ENCODE data around the gene SREK1. TPM values are rescaled to one million over a fixed set of nuclear protein-coding genes. Genes with fewer than 3 reads are reported as not detected.

Gene SREK1
- 180 and 226 TPM in 2 replicates for total RNA-seq (2014; rRNA removed; shearing (Covaris generic); ENCODE audit: low replicate concordance)

GRCh38 chr5:66144074-66144833 lies at the start of gene SREK1:
TSS of gene SREK1 (plus strand) at chr5:66144300. CDS start at chr5:66144377, 77 bp downstream.
- peak within 1 kb of the TSS; percentile 96 for H3K9ac ChIP-seq (ENCODE audit: low read length)
- H4K20me1 ChIP-seq (ENCODE audit: insufficient read depth, low read depth, low read length), result no peaks in the 10 kb centered on the region
- no peaks in the 10 kb centered on the region for H3K27me3 ChIP-seq (ENCODE audit: low read length)
- no peaks in the 10 kb centered on the region for H3K9me2 ChIP-seq (replicated peaks; ENCODE audit: insufficient read depth, low read length)
- peaks cover 24% of the 10 kb centered on the region for H3K4me1 ChIP-seq (ENCODE audit: low read length)
- peak; percentile 96 for DNase-seq
- peak within 1 kb of the TSS; percentile 68 for H3K4me3 ChIP-seq (ENCODE audit: low read length)
- peak within 1 kb of the TSS; percentile 88 for H3K4me2 ChIP-seq (ENCODE audit: low read depth, low read length, poor library complexity, severe bottlenecking)
- peaks cover 52% of the 10 kb centered on the region for H3K79me2 ChIP-seq (ENCODE audit: low read length)
- H3K27ac ChIP-seq (ENCODE audit: low read length), result peak within 1 kb of the TSS; percentile 72
- H3K36me3 ChIP-seq (ENCODE audit: insufficient read depth, low read length), result peaks cover 23% of the 10 kb centered on the region
- no peaks in the 10 kb centered on the region for H3K9me3 ChIP-seq (ENCODE audit: low read length)
- peak within 1 kb of the TSS; percentile 92 for H2AFZ ChIP-seq (ENCODE audit: low read length)

GRCh38 chr5:66100851-66101250 lies 43.2 kb upstream of the SREK1 start:
- DNase-seq, result no peak
- no peak overlapping the region for H2AFZ ChIP-seq (ENCODE audit: low read length)
- peaks cover 6% of the 10 kb centered on the region for H3K36me3 ChIP-seq (ENCODE audit: insufficient read depth, low read length)
- H3K9me2 ChIP-seq (replicated peaks; ENCODE audit: insufficient read depth, low read length), result no peaks in the 10 kb centered on the region
- H3K27me3 ChIP-seq (ENCODE audit: low read length), result no peaks in the 10 kb centered on the region
- no peak overlapping the region for H3K4me3 ChIP-seq (ENCODE audit: low read length)
- no peak overlapping the region for H3K9ac ChIP-seq (ENCODE audit: low read length)
- no peaks in the 10 kb centered on the region for H4K20me1 ChIP-seq (ENCODE audit: insufficient read depth, low read depth, low read length)
- no peaks in the 10 kb centered on the region for H3K79me2 ChIP-seq (ENCODE audit: low read length)
- no peak overlapping the region for H3K4me2 ChIP-seq (ENCODE audit: low read depth, low read length, poor library complexity, severe bottlenecking)
- peaks cover 37% of the 10 kb centered on the region for H3K9me3 ChIP-seq (ENCODE audit: low read length)
- no peaks in the 10 kb centered on the region for H3K4me1 ChIP-seq (ENCODE audit: low read length)
- H3K27ac ChIP-seq (ENCODE audit: low read length), result no peak overlapping the region

- H3K9me3 ChIP-seq (ENCODE audit: low read length), result peaks cover 11% of the 10 kb centered on the region
- H3K79me2 ChIP-seq (ENCODE audit: low read length), result no peaks in the 10 kb centered on the region
- no peaks in the 10 kb centered on the region for H3K9me2 ChIP-seq (replicated peaks; ENCODE audit: insufficient read depth, low read length)
- H3K27ac ChIP-seq (ENCODE audit: low read length), result no peak overlapping the region
- H3K36me3 ChIP-seq (ENCODE audit: insufficient read depth, low read length), result no peaks in the 10 kb centered on the region
- no peaks in the 10 kb centered on the region for H4K20me1 ChIP-seq (ENCODE audit: insufficient read depth, low read depth, low read length)
- no peak overlapping the region for H3K4me2 ChIP-seq (ENCODE audit: low read depth, low read length, poor library complexity, severe bottlenecking)
- no peak overlapping the region for H2AFZ ChIP-seq (ENCODE audit: low read length)
- no peak for DNase-seq
- no peak overlapping the region for H3K9ac ChIP-seq (ENCODE audit: low read length)
- H3K27me3 ChIP-seq (ENCODE audit: low read length), result no peaks in the 10 kb centered on the region
- no peaks in the 10 kb centered on the region for H3K4me1 ChIP-seq (ENCODE audit: low read length)
- H3K4me3 ChIP-seq (ENCODE audit: low read length), result no peak overlapping the region
These were observed 30.9 kb upstream of the SREK1 start for GRCh38 chr5:66113160-66113559.

GRCh38 chr5:66118304-66118703 lies 25.8 kb upstream of the SREK1 start:
- H3K9me3 ChIP-seq (ENCODE audit: low read length), result no peaks in the 10 kb centered on the region
- H3K9me2 ChIP-seq (replicated peaks; ENCODE audit: insufficient read depth, low read length), result no peaks in the 10 kb centered on the region
- H3K27ac ChIP-seq (ENCODE audit: low read length), result no peak overlapping the region
- H2AFZ ChIP-seq (ENCODE audit: low read length), result no peak overlapping the region
- no peak overlapping the region for H3K9ac ChIP-seq (ENCODE audit: low read length)
- no peaks in the 10 kb centered on the region for H3K36me3 ChIP-seq (ENCODE audit: insufficient read depth, low read length)
- no peaks in the 10 kb centered on the region for H3K4me1 ChIP-seq (ENCODE audit: low read length)
- H4K20me1 ChIP-seq (ENCODE audit: insufficient read depth, low read depth, low read length), result no peaks in the 10 kb centered on the region
- H3K27me3 ChIP-seq (ENCODE audit: low read length), result no peaks in the 10 kb centered on the region
- H3K4me2 ChIP-seq (ENCODE audit: low read depth, low read length, poor library complexity, severe bottlenecking), result no peak overlapping the region
- no peak for DNase-seq
- H3K4me3 ChIP-seq (ENCODE audit: low read length), result no peak overlapping the region
- H3K79me2 ChIP-seq (ENCODE audit: low read length), result no peaks in the 10 kb centered on the region

- no peak overlapping the region for H2AFZ ChIP-seq (ENCODE audit: low read length)
- no peak overlapping the region for H3K4me3 ChIP-seq (ENCODE audit: low read length)
- no peaks in the 10 kb centered on the region for H3K9me3 ChIP-seq (ENCODE audit: low read length)
- no peaks in the 10 kb centered on the region for H3K79me2 ChIP-seq (ENCODE audit: low read length)
- no peaks in the 10 kb centered on the region for H3K9me2 ChIP-seq (replicated peaks; ENCODE audit: insufficient read depth, low read length)
- H3K36me3 ChIP-seq (ENCODE audit: insufficient read depth, low read length), result no peaks in the 10 kb centered on the region
- H3K27ac ChIP-seq (ENCODE audit: low read length), result no peak overlapping the region
- H4K20me1 ChIP-seq (ENCODE audit: insufficient read depth, low read depth, low read length), result no peaks in the 10 kb centered on the region
- no peak overlapping the region for H3K9ac ChIP-seq (ENCODE audit: low read length)
- DNase-seq, result no peak
- no peaks in the 10 kb centered on the region for H3K27me3 ChIP-seq (ENCODE audit: low read length)
- H3K4me1 ChIP-seq (ENCODE audit: low read length), result no peaks in the 10 kb centered on the region
- no peak overlapping the region for H3K4me2 ChIP-seq (ENCODE audit: low read depth, low read length, poor library complexity, severe bottlenecking)
These were observed 21.6 kb upstream of the SREK1 start for GRCh38 chr5:66122379-66123034.

GRCh38 chr5:66129144-66129543 lies 15.0 kb upstream of the SREK1 start:
- no peak overlapping the region for H2AFZ ChIP-seq (ENCODE audit: low read length)
- H3K27me3 ChIP-seq (ENCODE audit: low read length), result no peaks in the 10 kb centered on the region
- no peaks in the 10 kb centered on the region for H3K4me1 ChIP-seq (ENCODE audit: low read length)
- no peaks in the 10 kb centered on the region for H3K9me2 ChIP-seq (replicated peaks; ENCODE audit: insufficient read depth, low read length)
- DNase-seq, result no peak
- no peaks in the 10 kb centered on the region; the same call in 1 of the 2 replicates for H3K9me3 ChIP-seq (ENCODE audit: low read length)
- H4K20me1 ChIP-seq (ENCODE audit: insufficient read depth, low read depth, low read length), result no peaks in the 10 kb centered on the region
- H3K9ac ChIP-seq (ENCODE audit: low read length), result no peak overlapping the region
- H3K27ac ChIP-seq (ENCODE audit: low read length), result no peak overlapping the region
- H3K4me3 ChIP-seq (ENCODE audit: low read length), result no peak overlapping the region
- H3K79me2 ChIP-seq (ENCODE audit: low read length), result no peaks in the 10 kb centered on the region
- H3K36me3 ChIP-seq (ENCODE audit: insufficient read depth, low read length), result no peaks in the 10 kb centered on the region
- H3K4me2 ChIP-seq (ENCODE audit: low read depth, low read length, poor library complexity, severe bottlenecking), result no peak overlapping the region

GRCh38 chr5:66130493-66130892 lies 13.6 kb upstream of the SREK1 start:
- Histone ChIP-seq H3K9me3 (ENCODE audit: low read length) (no peaks in the 10 kb centered on the region; the same call in 1 of the 2 replicates), H3K36me3 (ENCODE audit: insufficient read depth, low read length) (no peaks in the 10 kb centered on the region), H2AFZ (ENCODE audit: low read length) (no peak overlapping the region), H3K4me2 (ENCODE audit: low read depth, low read length, poor library complexity, severe bottlenecking) (no peak overlapping the region), H3K79me2 (ENCODE audit: low read length) (no peaks in the 10 kb centered on the region), H3K27ac (ENCODE audit: low read length) (no peak overlapping the region), H3K9me2 (replicated peaks; ENCODE audit: insufficient read depth, low read length) (no peaks in the 10 kb centered on the region), H3K4me3 (ENCODE audit: low read length) (no peak overlapping the region), H3K4me1 (ENCODE audit: low read length) (no peaks in the 10 kb centered on the region), H4K20me1 (ENCODE audit: insufficient read depth, low read depth, low read length) (no peaks in the 10 kb centered on the region), H3K27me3 (ENCODE audit: low read length) (no peaks in the 10 kb centered on the region), H3K9ac (ENCODE audit: low read length) (no peak overlapping the region)
- no peak for DNase-seq

- Histone ChIP-seq H3K4me2 (ENCODE audit: low read depth, low read length, poor library complexity, severe bottlenecking) (no peak overlapping the region), H3K9me3 (ENCODE audit: low read length) (no peaks in the 10 kb centered on the region; the same call in 1 of the 2 replicates)
These were observed 9.7 kb upstream of the SREK1 start for GRCh38 chr5:66134407-66134861.

More at GRCh38 chr5:66134407-66134861, 9.7 kb upstream of the SREK1 start:
- no peak overlapping the region for H2AFZ ChIP-seq (ENCODE audit: low read length)
- no peak overlapping the region for H3K4me3 ChIP-seq (ENCODE audit: low read length)
- DNase-seq, result no peak
- H4K20me1 ChIP-seq (ENCODE audit: insufficient read depth, low read depth, low read length), result no peaks in the 10 kb centered on the region
- H3K9ac ChIP-seq (ENCODE audit: low read length), result no peak overlapping the region
- H3K4me1 ChIP-seq (ENCODE audit: low read length), result peaks cover 5% of the 10 kb centered on the region
- H3K36me3 ChIP-seq (ENCODE audit: insufficient read depth, low read length), result no peaks in the 10 kb centered on the region
- H3K27me3 ChIP-seq (ENCODE audit: low read length), result no peaks in the 10 kb centered on the region
- no peak overlapping the region for H3K27ac ChIP-seq (ENCODE audit: low read length)
- no peaks in the 10 kb centered on the region for H3K79me2 ChIP-seq (ENCODE audit: low read length)
- no peaks in the 10 kb centered on the region for H3K9me2 ChIP-seq (replicated peaks; ENCODE audit: insufficient read depth, low read length)
